GM12891 (cell line): ENCODE measurements around the gene WNT4.

ENCODE experiments used
- POLR2A ChIP-seq: IDR thresholded peaks from 2 replicates; pipeline ENCODE4 v1.6.1; 2011; ENCODE audit warnings: low read depth, low read length, control low read depth
- POLR2AphosphoS5 ChIP-seq: IDR thresholded peaks from 2 replicates; pipeline ENCODE4 v1.6.1; 2011; ENCODE audit warnings: low read depth, low read length, control low read depth
- POU2F2 ChIP-seq: IDR thresholded peaks from 2 replicates; pipeline ENCODE4 v1.6.1; 2011; ENCODE audit warnings: low read depth, mild to moderate bottlenecking, control low read depth, low read length, moderate library complexity
- SPI1 ChIP-seq: IDR thresholded peaks from 2 replicates; pipeline ENCODE4 v1.6.1; 2011; ENCODE audit warnings: low read depth, low read length, control low read depth

- TF ChIP-seq POLR2AphosphoS5, result no peak
- no peak for TF ChIP-seq POLR2A
- no peak for TF ChIP-seq POU2F2
- no peak for TF ChIP-seq SPI1
These were observed 14.6 kb upstream of the WNT4 start for GRCh38 chr1:22157359-22157966.
